GM23338 (cell line): Measurements from ENCODE around the gene PCDHB2. TPM values are rescaled to one million over a fixed set of nuclear protein-coding genes. Genes with fewer than 3 reads are reported as not detected.

Source experiments
- ATAC-seq: fragments of 200-7000 bp; cut with Tn5 transposase; 3 replicates; pipeline ENCODE4 v1.9.1; 2020
- DNase-seq: peaks from one replicate; pipeline ENCODE4 v3.0.0-alpha.2; 2015; ENCODE audit warnings: low spot score
- H2AFZ ChIP-seq: fragments of 200-600 bp; sonication (generic); 2 replicates; pipeline ENCODE4 v1.8.0; 2016; ENCODE audit warnings: antibody characterized with exemption, mild to moderate bottlenecking, moderate library complexity
- H3F3A ChIP-seq: fragments of 200-600 bp; sonication (generic); replicated peaks from 2 replicates; pipeline ENCODE4 v1.8.0; 2017; ENCODE audit warnings: antibody characterized with exemption, mixed run types, low read depth
- H3K27ac ChIP-seq: fragments of 200-600 bp; sonication (generic); 2 replicates; pipeline ENCODE4 v1.6.1; 2016; ENCODE audit warnings: low read depth
- H3K27me3 ChIP-seq: fragments of 200-600 bp; sonication (generic); 2 replicates; pipeline ENCODE4 v1.8.0; 2016; ENCODE audit warnings: mild to moderate bottlenecking, mixed run types, moderate library complexity; ENCODE audit not compliant: insufficient read depth
- H3K36me3 ChIP-seq: fragments of 200-600 bp; sonication (generic); 2 replicates; pipeline ENCODE4 v1.8.0; 2016; ENCODE audit warnings: mild to moderate bottlenecking; ENCODE audit not compliant: insufficient read depth
- H3K4me1 ChIP-seq: fragments of 200-600 bp; sonication (generic); 2 replicates; pipeline ENCODE4 v1.8.0; 2016; ENCODE audit warnings: mild to moderate bottlenecking, moderate library complexity; ENCODE audit not compliant: insufficient read depth
- H3K4me2 ChIP-seq: fragments of 200-600 bp; sonication (generic); 2 replicates; pipeline ENCODE4 v1.7.1; 2017; ENCODE audit warnings: mixed run types
- H3K4me3 ChIP-seq: fragments of 200-600 bp; sonication (generic); 2 replicates; pipeline ENCODE4 v1.6.1; 2016; ENCODE audit warnings: mixed run types
- H3K79me2 ChIP-seq: fragments of 200-600 bp; sonication (generic); replicated peaks from 2 replicates; pipeline ENCODE4 v1.8.0; 2017; ENCODE audit warnings: mild to moderate bottlenecking; ENCODE audit not compliant: insufficient read depth
- H3K9me2 ChIP-seq: fragments of 200-600 bp; sonication (generic); 2 replicates; pipeline ENCODE4 v1.8.0; 2017; ENCODE audit not compliant: insufficient read depth
- H4K20me1 ChIP-seq: fragments of 200-600 bp; sonication (generic); replicated peaks from 2 replicates; pipeline ENCODE4 v1.8.0; 2017; ENCODE audit warnings: mild to moderate bottlenecking; ENCODE audit not compliant: insufficient read depth
- H3K27ac Mint-ChIP-seq: 2 replicates; pipeline ENCODE4 v1.8.0; 2020; ENCODE audit warnings: inconsistent platforms, mild to moderate bottlenecking, moderate library complexity, mixed read lengths
- H3K27me3 Mint-ChIP-seq: 3 replicates; pipeline ENCODE4 v1.8.0; 2022; ENCODE audit warnings: low read depth, mild to moderate bottlenecking, moderate library complexity, mixed read lengths, inconsistent platforms; ENCODE audit not compliant: insufficient read depth, poor library complexity
- H3K36me3 Mint-ChIP-seq: 3 replicates; pipeline ENCODE4 v1.8.0; 2021; ENCODE audit warnings: low read depth, mild to moderate bottlenecking, inconsistent platforms, moderate library complexity, mixed read lengths
- H3K4me1 Mint-ChIP-seq: 3 replicates; pipeline ENCODE4 v1.8.0; 2020; ENCODE audit warnings: mild to moderate bottlenecking, inconsistent platforms, mixed read lengths
- H3K4me3 Mint-ChIP-seq: 3 replicates; pipeline ENCODE4 v1.8.0; 2021; ENCODE audit warnings: moderate library complexity, mild to moderate bottlenecking, inconsistent platforms, mixed read lengths
- H3K9me3 Mint-ChIP-seq: 3 replicates; pipeline ENCODE4 v1.8.0; 2020; ENCODE audit warnings: moderate library complexity, mild to moderate bottlenecking, inconsistent platforms, mixed read lengths
- CREB1 ChIP-seq: fragments of 250-450 bp; sonication (Bioruptor Pico); IDR thresholded peaks from 2 replicates; pipeline ENCODE4 v1.5.0; 2020; ENCODE audit warnings: low read depth, mild to moderate bottlenecking, moderate library complexity
- EZH2 ChIP-seq: fragments of 200-600 bp; sonication (generic); IDR thresholded peaks from one replicate; pipeline ENCODE4 v1.8.0; 2017; ENCODE audit warnings: antibody characterized with exemption, mild to moderate bottlenecking, low read depth; ENCODE audit not compliant: unreplicated experiment
- EZH2phosphoT487 ChIP-seq: fragments of 200-600 bp; sonication (generic); IDR thresholded peaks from one replicate; pipeline ENCODE4 v1.8.1; 2018; ENCODE audit warnings: antibody characterized with exemption; ENCODE audit not compliant: unreplicated experiment
- JUNB ChIP-seq: IDR thresholded peaks from one replicate; pipeline ENCODE4 v1.6.1; 2016; ENCODE audit warnings: antibody characterized with exemption; ENCODE audit not compliant: unreplicated experiment
- NANOG ChIP-seq: IDR thresholded peaks from 2 replicates; pipeline ENCODE4 v1.6.1; 2016; ENCODE audit warnings: antibody characterized with exemption, borderline replicate concordance
- POLR2AphosphoS5 ChIP-seq: IDR thresholded peaks from 2 replicates; pipeline ENCODE4 v1.6.1; 2016; ENCODE audit warnings: antibody characterized with exemption, low read depth
- STAT1 ChIP-seq: IDR thresholded peaks from one replicate; pipeline ENCODE4 v1.6.1; 2016; ENCODE audit warnings: antibody characterized with exemption; ENCODE audit not compliant: unreplicated experiment
- ZNF114 ChIP-seq: fragments of 250-450 bp; sonication (Bioruptor Pico); IDR thresholded peaks from 2 replicates; pipeline ENCODE4 v1.5.0; 2020; ENCODE audit warnings: mild to moderate bottlenecking, moderate library complexity
- polyA plus RNA-seq: library from polyadenylated mRNA; unstranded; fragments of >200 nt; fragmentation: Nextera tagmentation; extraction: Ambion mirVana; gene quantifications from 2 replicates; pipeline ENCODE4 v1.2.1, GENCODE V29; 2016
- total RNA-seq: library from RNA; depleted of rRNA; stranded (reverse); fragments of >200 nt; shearing (Covaris generic); gene quantifications from 2 replicates; pipeline ENCODE4 v1.2.3, GENCODE V29; 2014
- TF ChIP-seq, protein P1 (sequence below), 2 experiments: fragments of 200-600 bp in 1 of 2; sonication (generic) in 1 of 2; conservative IDR thresholded peaks; 2 replicates each; pipeline versions ENCODE4 v1.5.1 to v1.6.1; 2016 to 2017; ENCODE audit warnings: antibody characterized with exemption in 2 of 2, low read depth in 2 of 2, mild to moderate bottlenecking in 2 of 2, moderate library complexity in 1 of 2
- TF ChIP-seq, protein P2 (sequence below): fragments of 250-450 bp; sonication (Bioruptor Pico); IDR thresholded peaks from 2 replicates; pipeline ENCODE4 v1.5.0; 2020; ENCODE audit warnings: mild to moderate bottlenecking, moderate library complexity

PCDHB2 gene
- total and polyA plus RNA-seq, 2 experiments from 2014 or later = 9.3 to 34.2 TPM

DNA sequence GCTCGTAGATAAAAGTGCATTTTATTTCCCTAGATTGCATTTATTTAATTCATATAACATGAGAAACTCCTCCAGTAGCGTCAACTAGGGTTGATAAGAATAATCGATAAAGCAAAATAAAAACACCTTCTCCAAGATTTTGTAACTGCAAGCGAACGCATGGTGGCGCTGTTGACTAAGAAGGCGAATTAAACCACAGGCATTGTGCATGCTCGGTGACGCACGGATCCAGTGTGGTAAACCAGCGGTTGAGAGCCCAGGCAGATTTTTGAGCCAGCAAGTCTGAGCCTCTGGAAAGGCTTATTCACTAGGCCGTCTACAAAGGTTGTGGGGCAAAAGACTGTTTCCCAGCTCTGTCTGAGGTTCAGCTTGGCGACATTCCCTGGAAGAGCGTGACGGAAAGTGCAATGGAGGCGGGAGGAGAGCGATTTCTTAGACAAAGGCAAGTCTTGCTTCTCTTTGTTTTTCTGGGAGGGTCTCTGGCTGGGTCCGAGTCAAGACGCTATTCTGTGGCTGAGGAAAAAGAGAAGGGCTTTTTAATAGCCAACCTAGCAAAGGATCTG lies 5.9 kb downstream of the PCDHB2 start, which contains the start of gene PCDHB3:
PCDHB3 (plus strand) TSS at position 231 of the 563 bp plus-strand sequence; CDS start at position 408, 177 bp downstream.
- Mint-ChIP-seq H3K27ac (peak within 1 kb of the TSS; percentile 94), H3K36me3 (peaks cover 60% of the 10 kb centered on the region), H3K4me1 (peaks cover 7% of the 10 kb centered on the region; the same call in 2 of the 3 replicates), H3K9me3 (peaks cover 24% of the 10 kb centered on the region; the same call in 2 of the 3 replicates), H3K4me3 (peak within 1 kb of the TSS; percentile 73), H3K27me3 (peaks cover 2% of the 10 kb centered on the region)
- Histone ChIP-seq H3K27me3 (no peaks in the 10 kb centered on the region), H3K4me1 (no peaks in the 10 kb centered on the region), H2AFZ (peak within 1 kb of the TSS; percentile 3; the same call in 1 of the 2 replicates), H3K4me2 (peak within 1 kb of the TSS; percentile 77), H3K36me3 (no peaks in the 10 kb centered on the region), H3K27ac (peak within 1 kb of the TSS; percentile 64), H3F3A (no peaks in the 10 kb centered on the region), H3K4me3 (peak within 1 kb of the TSS; percentile 60), H3K79me2 (peaks cover 44% of the 10 kb centered on the region), H4K20me1 (no peaks in the 10 kb centered on the region; the same call in 1 of the 2 replicates), H3K9me2 (no peaks in the 10 kb centered on the region)
- peak; percentile 96 for DNase-seq
- peak; percentile 60 for TF ChIP-seq CREB1 (CRISPR knock-in tag)
- peak; percentile 52 for TF ChIP-seq POLR2AphosphoS5
- TF ChIP-seq STAT1 = no peak
- no peak for TF ChIP-seq EZH2
- TF ChIP-seq, protein P1, sequence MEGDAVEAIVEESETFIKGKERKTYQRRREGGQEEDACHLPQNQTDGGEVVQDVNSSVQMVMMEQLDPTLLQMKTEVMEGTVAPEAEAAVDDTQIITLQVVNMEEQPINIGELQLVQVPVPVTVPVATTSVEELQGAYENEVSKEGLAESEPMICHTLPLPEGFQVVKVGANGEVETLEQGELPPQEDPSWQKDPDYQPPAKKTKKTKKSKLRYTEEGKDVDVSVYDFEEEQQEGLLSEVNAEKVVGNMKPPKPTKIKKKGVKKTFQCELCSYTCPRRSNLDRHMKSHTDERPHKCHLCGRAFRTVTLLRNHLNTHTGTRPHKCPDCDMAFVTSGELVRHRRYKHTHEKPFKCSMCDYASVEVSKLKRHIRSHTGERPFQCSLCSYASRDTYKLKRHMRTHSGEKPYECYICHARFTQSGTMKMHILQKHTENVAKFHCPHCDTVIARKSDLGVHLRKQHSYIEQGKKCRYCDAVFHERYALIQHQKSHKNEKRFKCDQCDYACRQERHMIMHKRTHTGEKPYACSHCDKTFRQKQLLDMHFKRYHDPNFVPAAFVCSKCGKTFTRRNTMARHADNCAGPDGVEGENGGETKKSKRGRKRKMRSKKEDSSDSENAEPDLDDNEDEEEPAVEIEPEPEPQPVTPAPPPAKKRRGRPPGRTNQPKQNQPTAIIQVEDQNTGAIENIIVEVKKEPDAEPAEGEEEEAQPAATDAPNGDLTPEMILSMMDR (conservative IDR thresholded peaks at IDR 0.05; ENCODE audit: low read depth in 2 of 2) = peak; percentile 93 to 95
- TF ChIP-seq ZNF114 (CRISPR knock-in tag) = no peak
- peak; percentile 91 for ATAC-seq

DNA sequence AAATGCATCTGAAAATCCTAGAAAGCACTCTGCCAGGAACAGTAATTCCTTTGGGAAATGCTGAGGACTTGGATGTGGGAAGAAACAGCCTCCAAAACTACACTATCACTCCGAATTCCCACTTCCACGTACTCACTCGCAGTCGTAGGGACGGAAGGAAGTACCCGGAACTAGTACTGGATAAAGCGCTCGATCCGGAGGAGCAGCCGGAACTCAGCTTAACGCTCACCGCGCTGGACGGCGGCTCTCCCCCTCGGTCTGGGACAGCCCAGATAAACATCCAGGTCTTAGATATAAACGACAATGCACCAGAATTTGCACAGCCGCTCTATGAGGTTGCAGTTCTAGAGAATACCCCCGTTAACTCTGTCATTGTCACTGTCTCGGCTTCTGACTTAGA lies 6.6 kb downstream of the PCDHB2 start:
- ATAC-seq (peak; percentile 67), DNase-seq (peak; percentile 38)
- Histone ChIP-seq H3K27me3 (no peaks in the 10 kb centered on the region), H3K9me2 (no peaks in the 10 kb centered on the region), H3K27ac (no peak overlapping the region), H3K4me2 (peak overlapping the region; percentile 77), H3F3A (no peaks in the 10 kb centered on the region), H3K36me3 (no peaks in the 10 kb centered on the region), H3K4me3 (peak overlapping the region; percentile 60), H3K79me2 (peaks cover 38% of the 10 kb centered on the region), H4K20me1 (no peaks in the 10 kb centered on the region; the same call in 1 of the 2 replicates), H2AFZ (peak overlapping the region; percentile 3; the same call in 1 of the 2 replicates), H3K4me1 (no peaks in the 10 kb centered on the region)
- Mint-ChIP-seq H3K36me3 (peaks cover 53% of the 10 kb centered on the region), H3K4me1 (peaks cover 2% of the 10 kb centered on the region; the same call in 1 of the 3 replicates), H3K27ac (no peak overlapping the region; the same call in 1 of the 2 replicates), H3K27me3 (peaks cover 2% of the 10 kb centered on the region), H3K4me3 (peak overlapping the region; percentile 73), H3K9me3 (peaks cover 17% of the 10 kb centered on the region; the same call in 2 of the 3 replicates)
- TF ChIP-seq, protein P1 (conservative IDR thresholded peaks at IDR 0.05; ENCODE audit: low read depth in 2 of 2) = no peak
- TF ChIP-seq NANOG (no peak), EZH2 (no peak), ZNF114 (CRISPR knock-in tag) (no peak), POLR2AphosphoS5 (no peak), EZH2phosphoT487 (no peak), STAT1 (no peak), JUNB (no peak)
- TF ChIP-seq, protein P2, sequence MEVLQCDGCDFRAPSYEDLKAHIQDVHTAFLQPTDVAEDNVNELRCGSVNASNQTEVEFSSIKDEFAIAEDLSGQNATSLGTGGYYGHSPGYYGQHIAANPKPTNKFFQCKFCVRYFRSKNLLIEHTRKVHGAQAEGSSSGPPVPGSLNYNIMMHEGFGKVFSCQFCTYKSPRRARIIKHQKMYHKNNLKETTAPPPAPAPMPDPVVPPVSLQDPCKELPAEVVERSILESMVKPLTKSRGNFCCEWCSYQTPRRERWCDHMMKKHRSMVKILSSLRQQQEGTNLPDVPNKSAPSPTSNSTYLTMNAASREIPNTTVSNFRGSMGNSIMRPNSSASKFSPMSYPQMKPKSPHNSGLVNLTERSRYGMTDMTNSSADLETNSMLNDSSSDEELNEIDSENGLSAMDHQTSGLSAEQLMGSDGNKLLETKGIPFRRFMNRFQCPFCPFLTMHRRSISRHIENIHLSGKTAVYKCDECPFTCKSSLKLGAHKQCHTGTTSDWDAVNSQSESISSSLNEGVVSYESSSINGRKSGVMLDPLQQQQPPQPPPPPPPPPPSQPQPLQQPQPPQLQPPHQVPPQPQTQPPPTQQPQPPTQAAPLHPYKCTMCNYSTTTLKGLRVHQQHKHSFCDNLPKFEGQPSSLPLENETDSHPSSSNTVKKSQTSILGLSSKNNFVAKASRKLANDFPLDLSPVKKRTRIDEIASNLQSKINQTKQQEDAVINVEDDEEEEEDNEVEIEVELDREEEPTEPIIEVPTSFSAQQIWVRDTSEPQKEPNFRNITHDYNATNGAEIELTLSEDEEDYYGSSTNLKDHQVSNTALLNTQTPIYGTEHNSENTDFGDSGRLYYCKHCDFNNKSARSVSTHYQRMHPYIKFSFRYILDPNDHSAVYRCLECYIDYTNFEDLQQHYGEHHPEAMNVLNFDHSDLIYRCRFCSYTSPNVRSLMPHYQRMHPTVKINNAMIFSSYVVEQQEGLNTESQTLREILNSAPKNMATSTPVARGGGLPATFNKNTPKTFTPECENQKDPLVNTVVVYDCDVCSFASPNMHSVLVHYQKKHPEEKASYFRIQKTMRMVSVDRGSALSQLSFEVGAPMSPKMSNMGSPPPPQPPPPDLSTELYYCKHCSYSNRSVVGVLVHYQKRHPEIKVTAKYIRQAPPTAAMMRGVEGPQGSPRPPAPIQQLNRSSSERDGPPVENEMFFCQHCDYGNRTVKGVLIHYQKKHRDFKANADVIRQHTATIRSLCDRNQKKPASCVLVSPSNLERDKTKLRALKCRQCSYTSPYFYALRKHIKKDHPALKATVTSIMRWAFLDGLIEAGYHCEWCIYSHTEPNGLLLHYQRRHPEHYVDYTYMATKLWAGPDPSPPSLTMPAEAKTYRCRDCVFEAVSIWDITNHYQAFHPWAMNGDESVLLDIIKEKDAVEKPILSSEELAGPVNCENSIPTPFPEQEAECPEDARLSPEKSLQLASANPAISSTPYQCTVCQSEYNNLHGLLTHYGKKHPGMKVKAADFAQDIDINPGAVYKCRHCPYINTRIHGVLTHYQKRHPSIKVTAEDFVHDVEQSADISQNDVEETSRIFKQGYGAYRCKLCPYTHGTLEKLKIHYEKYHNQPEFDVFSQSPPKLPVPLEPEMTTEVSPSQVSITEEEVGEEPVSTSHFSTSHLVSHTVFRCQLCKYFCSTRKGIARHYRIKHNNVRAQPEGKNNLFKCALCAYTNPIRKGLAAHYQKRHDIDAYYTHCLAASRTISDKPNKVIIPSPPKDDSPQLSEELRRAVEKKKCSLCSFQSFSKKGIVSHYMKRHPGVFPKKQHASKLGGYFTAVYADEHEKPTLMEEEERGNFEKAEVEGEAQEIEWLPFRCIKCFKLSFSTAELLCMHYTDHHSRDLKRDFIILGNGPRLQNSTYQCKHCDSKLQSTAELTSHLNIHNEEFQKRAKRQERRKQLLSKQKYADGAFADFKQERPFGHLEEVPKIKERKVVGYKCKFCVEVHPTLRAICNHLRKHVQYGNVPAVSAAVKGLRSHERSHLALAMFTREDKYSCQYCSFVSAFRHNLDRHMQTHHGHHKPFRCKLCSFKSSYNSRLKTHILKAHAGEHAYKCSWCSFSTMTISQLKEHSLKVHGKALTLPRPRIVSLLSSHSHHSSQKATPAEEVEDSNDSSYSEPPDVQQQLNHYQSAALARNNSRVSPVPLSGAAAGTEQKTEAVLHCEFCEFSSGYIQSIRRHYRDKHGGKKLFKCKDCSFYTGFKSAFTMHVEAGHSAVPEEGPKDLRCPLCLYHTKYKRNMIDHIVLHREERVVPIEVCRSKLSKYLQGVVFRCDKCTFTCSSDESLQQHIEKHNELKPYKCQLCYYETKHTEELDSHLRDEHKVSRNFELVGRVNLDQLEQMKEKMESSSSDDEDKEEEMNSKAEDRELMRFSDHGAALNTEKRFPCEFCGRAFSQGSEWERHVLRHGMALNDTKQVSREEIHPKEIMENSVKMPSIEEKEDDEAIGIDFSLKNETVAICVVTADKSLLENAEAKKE (CRISPR knock-in tag) = no peak
